ENCODE results near the gene APH1B. TPM values are rescaled to one million over a fixed set of nuclear protein-coding genes. Genes with fewer than 3 reads are reported as not detected.

APH1B gene
- total RNA-seq, 1 experiment from 2014 or later, result 20.9 TPM

DNA sequence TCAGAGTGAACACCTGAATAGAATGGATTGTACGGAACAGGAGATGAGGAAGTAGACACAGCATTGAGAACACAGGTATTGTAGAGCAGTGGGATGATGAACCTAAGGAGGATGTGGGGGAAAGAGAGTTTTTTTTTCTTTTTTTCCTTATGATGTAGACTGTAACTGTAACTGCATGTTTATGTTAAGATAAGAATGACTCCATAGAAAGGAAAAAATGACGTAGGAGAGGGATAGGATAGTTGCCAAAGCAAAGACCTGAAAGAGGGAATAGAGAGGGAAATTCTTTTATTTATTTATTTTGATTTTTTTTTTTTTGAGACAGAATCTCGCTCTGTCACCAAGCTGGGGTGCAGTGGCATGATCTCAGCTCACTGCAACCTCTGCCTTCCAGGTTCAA lies 33.2 kb downstream of the APH1B start:
- Histone ChIP-seq H2BK15ac (ENCODE audit: low read depth, low read length) (no peak overlapping the region), H3K79me1 (ENCODE audit: insufficient read depth, low read depth, low read length, poor library complexity, severe bottlenecking) (no peaks in the 10 kb centered on the region), H2BK20ac (ENCODE audit: low read depth, low read length, poor library complexity, severe bottlenecking) (no peak overlapping the region), H2BK12ac (ENCODE audit: insufficient read length, low read depth, low read length) (no peak overlapping the region), H3K27me3 (ENCODE audit: insufficient read depth, low read length) (no peaks in the 10 kb centered on the region), H3K9ac (ENCODE audit: extremely low read depth, insufficient read length, low read length) (no peak overlapping the region), H4K8ac (replicated peaks; ENCODE audit: insufficient read length, low read depth, low read length) (no peak overlapping the region), H3K27ac (ENCODE audit: insufficient read length, low read depth, low read length) (no peak overlapping the region), H2AK5ac (ENCODE audit: insufficient read length, low read length) (no peak overlapping the region), H3T11ph (ENCODE audit: low read length) (no peak overlapping the region), H3K23me2 (ENCODE audit: insufficient read length, low read depth, low read length, poor library complexity, severe bottlenecking) (no peaks in the 10 kb centered on the region), H3K18ac (ENCODE audit: insufficient read length, low read depth, low read length) (no peak overlapping the region), H3K79me2 (ENCODE audit: insufficient read depth, low read length) (no peaks in the 10 kb centered on the region), H3K23ac (ENCODE audit: insufficient read length, low read depth, low read length) (no peak overlapping the region), H2BK120ac (ENCODE audit: low read depth, low read length, poor library complexity, severe bottlenecking) (no peak overlapping the region), H3K4me1 (ENCODE audit: insufficient read depth, low read length) (peaks cover 4% of the 10 kb centered on the region), H3K56ac (ENCODE audit: insufficient read length, low read depth, low read length) (no peak overlapping the region), H3K4me2 (ENCODE audit: insufficient read depth, insufficient read length, low read length) (no peak overlapping the region), H4K5ac (ENCODE audit: insufficient read length, low read depth, low read length) (no peak overlapping the region), H3K4ac (ENCODE audit: low read depth, low read length) (no peak overlapping the region), H4K20me1 (ENCODE audit: control insufficient read depth, insufficient read depth, insufficient read length) (no peaks in the 10 kb centered on the region), H3K14ac (ENCODE audit: insufficient read depth, low read length) (no peak overlapping the region), H2BK5ac (ENCODE audit: insufficient read length, low read length) (no peak overlapping the region), H3K9me3 (ENCODE audit: control insufficient read depth, low read depth, low read length) (no peaks in the 10 kb centered on the region), H2AFZ (ENCODE audit: low read length) (no peak overlapping the region), H4K91ac (ENCODE audit: insufficient read length, low read depth, low read length) (no peak overlapping the region)
- Mint-ChIP-seq H3K27ac (peak overlapping the region in 1 of 3 experiments; percentile 73; a peak in 2 of 7 replicates), H3K9me3 (no peaks in the 10 kb centered on the region), H3K27me3 (ENCODE audit: low read depth) (no peaks in the 10 kb centered on the region; the same call in 1 of the 2 replicates), H3K4me3 (no peak overlapping the region), H3K36me3 (ENCODE audit: insufficient read depth in 1 of 3, low read depth in 3 of 3) (0 out of 7 replicates have a peak, but pooled peaks cover 0 to 4% (median 0%) of the 10 kb centered on the region in 3 experiments), H3K4me1 (peaks cover 28 to 33% of the 10 kb centered on the region in 2 experiments)
- DNase-seq, result no peak
- TF ChIP-seq, protein P1, sequence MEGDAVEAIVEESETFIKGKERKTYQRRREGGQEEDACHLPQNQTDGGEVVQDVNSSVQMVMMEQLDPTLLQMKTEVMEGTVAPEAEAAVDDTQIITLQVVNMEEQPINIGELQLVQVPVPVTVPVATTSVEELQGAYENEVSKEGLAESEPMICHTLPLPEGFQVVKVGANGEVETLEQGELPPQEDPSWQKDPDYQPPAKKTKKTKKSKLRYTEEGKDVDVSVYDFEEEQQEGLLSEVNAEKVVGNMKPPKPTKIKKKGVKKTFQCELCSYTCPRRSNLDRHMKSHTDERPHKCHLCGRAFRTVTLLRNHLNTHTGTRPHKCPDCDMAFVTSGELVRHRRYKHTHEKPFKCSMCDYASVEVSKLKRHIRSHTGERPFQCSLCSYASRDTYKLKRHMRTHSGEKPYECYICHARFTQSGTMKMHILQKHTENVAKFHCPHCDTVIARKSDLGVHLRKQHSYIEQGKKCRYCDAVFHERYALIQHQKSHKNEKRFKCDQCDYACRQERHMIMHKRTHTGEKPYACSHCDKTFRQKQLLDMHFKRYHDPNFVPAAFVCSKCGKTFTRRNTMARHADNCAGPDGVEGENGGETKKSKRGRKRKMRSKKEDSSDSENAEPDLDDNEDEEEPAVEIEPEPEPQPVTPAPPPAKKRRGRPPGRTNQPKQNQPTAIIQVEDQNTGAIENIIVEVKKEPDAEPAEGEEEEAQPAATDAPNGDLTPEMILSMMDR (conservative IDR thresholded peaks at IDR 0.05), result no peak
- WGBS (ENCODE audit: extremely low coverage, insufficient read length, low lambda C conversion rate), result no CpG with 5 or more reads among the region's 3 CpGs
